HUES6 (cell line): ENCODE results near the gene MTREX.

ENCODE experiments used
- H3K27ac ChIP-seq: 2 replicates; pipeline ENCODE4 v1.7.0; 2013; ENCODE audit warnings: low read depth, mild to moderate bottlenecking, low read length, inconsistent platforms
- H3K27me3 ChIP-seq: 2 replicates; pipeline ENCODE4 v1.6.1; 2013; ENCODE audit warnings: low read length; ENCODE audit not compliant: control insufficient read depth, insufficient read depth
- H3K36me3 ChIP-seq: 2 replicates; pipeline ENCODE4 v1.6.1; 2013; ENCODE audit warnings: low read length; ENCODE audit not compliant: control insufficient read depth, insufficient read depth
- H3K4me1 ChIP-seq: 2 replicates; pipeline ENCODE4 v1.6.1; 2013; ENCODE audit warnings: low read length; ENCODE audit not compliant: control insufficient read depth, insufficient read depth
- H3K4me3 ChIP-seq: 2 replicates; pipeline ENCODE4 v1.5.1; 2013; ENCODE audit warnings: low read depth, low read length
- H3K9ac ChIP-seq: one replicate; pipeline ENCODE4 v1.6.1; 2013; ENCODE audit warnings: mild to moderate bottlenecking, low read length
- H3K9me3 ChIP-seq: 2 replicates; pipeline ENCODE4 v1.6.1; 2013; ENCODE audit warnings: low read depth, low read length; ENCODE audit not compliant: control insufficient read depth, insufficient read depth

The MTREX gene

DNA sequence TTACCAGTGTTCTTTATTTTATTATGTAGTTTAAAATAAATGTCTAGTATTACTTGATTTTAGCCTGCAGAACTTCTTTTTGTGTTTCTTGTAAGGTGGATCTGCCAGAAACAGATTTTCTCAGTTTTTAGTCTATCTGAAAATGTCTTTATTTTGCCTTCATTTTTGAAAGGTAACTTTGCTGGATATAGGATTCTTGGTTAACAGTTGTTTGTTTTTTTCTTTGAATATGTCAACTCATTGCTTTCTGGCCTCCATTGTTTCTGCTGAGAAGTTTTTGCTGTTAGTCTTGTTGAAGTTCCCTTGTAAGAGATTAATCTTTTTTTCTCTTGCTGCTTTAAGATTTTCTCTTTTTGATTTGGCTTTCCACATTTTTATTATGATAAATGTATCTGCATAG is 75.5 kb downstream of the MTREX start:
- Histone ChIP-seq H3K9me3 (peaks cover 2% of the 10 kb centered on the region; the same call in 1 of the 2 replicates), H3K36me3 (peaks cover 53% of the 10 kb centered on the region), H3K4me3 (no peak overlapping the region), H3K27ac (no peak overlapping the region), H3K4me1 (no peaks in the 10 kb centered on the region), H3K27me3 (no peaks in the 10 kb centered on the region), H3K9ac (no peak overlapping the region)

DNA sequence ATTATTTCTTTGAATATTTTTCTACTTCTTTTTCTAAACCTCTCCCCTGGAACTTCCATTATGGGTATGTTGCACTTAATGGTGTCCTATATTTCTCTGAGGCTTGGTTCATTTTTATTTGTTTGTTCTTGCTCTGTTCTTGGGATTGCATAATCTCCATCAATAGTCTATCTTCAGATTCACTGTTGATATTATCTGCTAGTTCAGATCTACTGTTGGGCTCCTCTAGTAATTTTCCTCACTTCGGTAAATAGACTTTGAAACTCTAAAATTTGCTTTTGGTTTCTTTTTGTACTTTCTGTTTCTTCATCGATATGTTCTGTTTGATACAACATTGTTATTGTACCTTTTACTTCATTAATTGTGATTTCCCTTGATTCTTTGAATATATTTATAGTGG is 76.3 kb downstream of the MTREX start:
- peaks cover 51% of the 10 kb centered on the region for H3K36me3 ChIP-seq

DNA sequence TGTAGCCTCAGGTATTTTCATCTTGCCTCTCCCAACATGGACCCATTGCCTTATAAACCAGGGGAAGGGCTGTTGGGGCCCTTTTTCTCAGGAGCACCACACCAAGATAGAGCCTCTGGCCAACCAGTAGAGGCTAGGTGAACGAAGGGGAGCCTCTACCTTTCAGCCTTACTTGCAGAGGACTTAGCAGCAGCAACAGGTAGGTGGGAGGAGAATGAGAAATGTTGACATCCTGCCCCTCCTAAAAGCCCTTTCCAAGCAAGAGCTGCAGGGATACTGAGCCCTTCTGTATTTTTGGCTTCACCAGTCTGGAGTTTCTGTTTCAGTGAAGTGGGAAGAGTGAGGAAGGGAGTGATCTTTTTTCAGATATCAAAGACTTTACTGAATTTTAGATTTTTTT is 77.4 kb downstream of the MTREX start:
- peaks cover 47% of the 10 kb centered on the region for H3K36me3 ChIP-seq
- no peak overlapping the region for H3K9ac ChIP-seq
- peaks cover 2% of the 10 kb centered on the region; the same call in 1 of the 2 replicates for H3K9me3 ChIP-seq
- H3K27ac ChIP-seq = no peak overlapping the region
- no peak overlapping the region for H3K4me3 ChIP-seq
- H3K4me1 ChIP-seq = no peaks in the 10 kb centered on the region
- H3K27me3 ChIP-seq = no peaks in the 10 kb centered on the region

More for the DNA sequence above, 76.3 kb downstream of the MTREX start:
- Histone ChIP-seq H3K27ac (no peak overlapping the region), H3K9me3 (peaks cover 2% of the 10 kb centered on the region; the same call in 1 of the 2 replicates), H3K4me1 (no peaks in the 10 kb centered on the region), H3K27me3 (no peaks in the 10 kb centered on the region), H3K4me3 (no peak overlapping the region), H3K9ac (no peak overlapping the region)

DNA sequence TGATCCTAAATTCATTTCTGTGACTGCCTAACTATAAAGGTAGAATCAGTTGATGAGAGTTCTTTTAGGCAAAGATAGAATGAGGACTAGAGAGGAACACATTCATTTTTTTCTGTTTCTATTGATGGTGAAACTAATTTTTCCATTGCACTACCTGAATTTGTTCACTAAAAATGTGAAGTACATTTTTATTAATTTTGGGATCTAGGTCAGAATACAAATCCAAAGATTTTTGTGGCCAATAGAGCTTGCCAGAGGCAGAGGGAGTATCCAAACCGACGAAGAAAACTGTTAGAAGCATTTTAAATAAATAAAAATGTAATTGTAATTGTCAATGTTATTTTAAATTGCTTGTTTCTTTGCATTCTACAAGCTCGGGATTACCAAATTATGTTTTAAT is 78.1 kb downstream of the MTREX start:
- Histone ChIP-seq H3K9me3 (peaks cover 2% of the 10 kb centered on the region; the same call in 1 of the 2 replicates), H3K27me3 (no peaks in the 10 kb centered on the region), H3K36me3 (peaks cover 47% of the 10 kb centered on the region), H3K4me3 (no peak overlapping the region), H3K9ac (no peak overlapping the region), H3K27ac (no peak overlapping the region), H3K4me1 (no peaks in the 10 kb centered on the region)

DNA sequence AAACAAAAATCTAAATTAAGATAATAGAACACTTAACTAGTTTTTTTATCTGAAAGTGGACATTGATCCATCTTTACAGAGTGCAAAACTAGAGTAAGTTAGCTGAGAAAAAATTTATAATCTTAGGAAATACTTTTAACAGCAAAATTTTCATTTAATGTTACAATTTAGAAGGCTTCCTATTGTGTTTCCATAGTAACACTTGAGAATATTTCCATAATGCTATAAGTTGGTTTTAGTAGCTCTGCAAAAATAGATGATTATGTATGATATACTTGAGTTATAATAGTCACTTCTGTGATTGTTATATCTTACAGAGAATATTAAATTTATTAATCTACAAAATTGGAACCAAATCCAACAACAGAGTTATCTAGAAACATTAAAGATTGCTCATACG is 78.6 kb downstream of the MTREX start:
- H3K36me3 ChIP-seq = peaks cover 50% of the 10 kb centered on the region
- no peaks in the 10 kb centered on the region for H3K4me1 ChIP-seq
- no peak overlapping the region for H3K9ac ChIP-seq
- H3K9me3 ChIP-seq = peaks cover 2% of the 10 kb centered on the region; the same call in 1 of the 2 replicates
- H3K27me3 ChIP-seq = no peaks in the 10 kb centered on the region
- no peak overlapping the region for H3K4me3 ChIP-seq
- H3K27ac ChIP-seq = no peak overlapping the region

DNA sequence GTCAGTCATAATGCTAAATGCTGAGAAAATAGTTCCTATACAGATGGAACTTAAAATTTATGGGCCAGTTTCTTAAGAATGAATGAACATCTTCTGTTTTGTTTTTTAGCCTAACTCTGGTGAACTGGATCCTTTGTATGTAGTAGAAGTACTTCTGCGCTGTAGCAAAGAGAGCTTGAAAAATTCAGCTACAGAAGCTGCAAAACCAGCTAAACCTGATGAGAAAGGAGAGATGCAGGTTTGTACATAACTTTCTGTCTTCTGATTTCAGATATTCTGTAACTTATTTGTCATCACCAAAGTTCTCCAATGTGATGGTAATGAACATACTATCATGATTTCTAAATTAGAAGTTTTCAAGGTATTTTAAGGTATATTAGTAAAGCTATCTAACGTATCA is 80.1 kb downstream of the MTREX start:
- Histone ChIP-seq H3K36me3 (peaks cover 56% of the 10 kb centered on the region), H3K4me3 (no peak overlapping the region), H3K9ac (no peak overlapping the region), H3K27me3 (no peaks in the 10 kb centered on the region), H3K27ac (no peak overlapping the region), H3K9me3 (peaks cover 8% of the 10 kb centered on the region), H3K4me1 (no peaks in the 10 kb centered on the region)

DNA sequence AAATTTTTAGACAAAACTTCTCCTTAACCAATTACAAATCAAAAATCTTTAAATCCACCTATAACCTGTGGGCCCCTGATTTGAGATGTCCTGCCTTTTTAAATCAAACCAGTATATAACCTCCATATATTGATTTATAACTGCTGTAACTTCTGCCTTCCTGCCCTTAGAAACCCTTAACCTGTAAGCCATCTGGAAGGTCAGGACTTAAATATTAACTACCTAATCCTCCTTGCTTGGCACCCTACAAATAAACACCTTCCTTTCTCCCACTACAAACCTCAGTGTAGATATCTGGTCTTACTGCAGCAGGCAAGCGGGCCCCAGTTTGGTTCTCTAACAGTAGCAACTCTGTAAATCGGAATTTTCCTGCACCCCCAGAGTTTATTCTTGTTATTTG is 83.9 kb downstream of the MTREX start:
- no peak overlapping the region for H3K27ac ChIP-seq
- H3K9ac ChIP-seq = no peak overlapping the region
- no peak overlapping the region for H3K4me3 ChIP-seq
- no peaks in the 10 kb centered on the region for H3K27me3 ChIP-seq
- H3K36me3 ChIP-seq = peaks cover 60% of the 10 kb centered on the region
- H3K4me1 ChIP-seq = no peaks in the 10 kb centered on the region
- peaks cover 12% of the 10 kb centered on the region for H3K9me3 ChIP-seq

DNA sequence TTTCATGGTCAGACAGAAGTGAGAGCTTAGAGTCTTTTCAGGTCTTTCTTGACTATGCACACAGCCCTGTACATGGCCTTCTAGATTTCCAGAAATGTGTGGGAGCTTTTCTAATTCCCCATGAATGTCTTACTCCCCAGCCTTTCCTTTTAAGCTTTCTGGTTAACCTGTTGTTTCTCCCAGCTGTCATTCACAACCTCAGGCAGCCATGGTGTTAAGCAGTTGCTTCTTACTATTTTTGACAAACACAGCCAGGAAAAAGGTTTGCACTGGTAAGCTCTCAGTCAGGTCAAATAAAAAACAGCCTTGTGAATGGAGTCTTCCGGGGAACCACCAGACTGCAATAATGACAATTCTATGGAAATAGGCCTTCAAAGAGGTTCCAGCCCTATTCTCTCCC is 84.9 kb downstream of the MTREX start:
- Histone ChIP-seq H3K27ac (no peak overlapping the region), H3K9ac (no peak overlapping the region), H3K36me3 (peaks cover 64% of the 10 kb centered on the region), H3K9me3 (peaks cover 12% of the 10 kb centered on the region), H3K4me1 (no peaks in the 10 kb centered on the region), H3K27me3 (no peaks in the 10 kb centered on the region), H3K4me3 (no peak overlapping the region)

DNA sequence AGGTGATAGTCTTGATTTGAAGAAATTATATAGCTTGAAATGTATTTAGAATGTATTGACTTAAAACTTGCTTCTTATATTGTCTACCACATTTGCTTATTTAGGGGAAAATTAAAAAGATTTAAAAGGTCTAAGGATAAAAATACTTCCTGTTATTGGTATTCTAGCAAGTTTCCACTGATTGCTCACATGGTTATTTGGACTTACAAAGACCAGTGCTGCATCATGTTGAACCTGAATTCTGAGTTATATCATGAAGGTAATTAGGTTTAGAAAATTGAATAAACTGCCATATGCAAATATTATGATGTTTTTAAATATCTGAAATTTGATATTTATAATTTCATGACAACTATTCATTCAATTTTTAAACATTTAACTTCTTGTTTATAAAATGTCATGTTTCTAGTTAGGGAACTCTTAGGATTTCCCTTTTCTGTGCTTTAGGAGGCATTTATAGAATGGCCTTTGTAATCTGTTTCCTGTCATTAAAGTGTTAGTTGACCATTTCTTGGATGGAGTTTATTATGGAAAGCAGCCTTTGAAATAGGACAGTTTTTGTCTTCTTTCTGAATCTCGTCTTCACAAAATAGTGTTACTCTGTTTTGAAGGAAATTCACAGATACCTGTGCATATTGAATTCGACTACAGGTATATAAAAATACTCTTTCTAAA is 85.8 kb downstream of the MTREX start:
- peaks cover 12% of the 10 kb centered on the region for H3K9me3 ChIP-seq

DNA sequence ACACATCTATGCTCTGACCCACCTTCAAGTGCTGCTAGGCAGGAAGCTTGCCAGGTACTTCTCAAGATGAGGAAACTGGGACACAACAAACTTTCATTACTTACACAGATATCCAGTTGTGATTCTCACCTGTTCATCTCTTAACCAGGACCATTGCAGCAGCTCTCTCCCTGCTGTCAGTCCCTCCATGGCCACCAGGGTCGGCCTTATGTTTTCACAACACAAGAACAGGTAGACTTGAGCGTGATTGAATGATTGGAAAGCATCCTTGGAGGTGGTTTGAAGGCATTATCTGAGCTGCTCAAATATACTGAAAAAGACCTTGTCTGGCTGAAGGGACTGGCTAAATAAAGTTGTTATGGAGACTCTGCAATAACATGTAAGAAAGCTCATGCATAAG is 94.4 kb downstream of the MTREX start:
- Histone ChIP-seq H3K27ac (no peak overlapping the region), H3K4me3 (no peak overlapping the region), H3K9me3 (no peaks in the 10 kb centered on the region), H3K9ac (no peak overlapping the region), H3K36me3 (peaks cover 67% of the 10 kb centered on the region), H3K4me1 (no peaks in the 10 kb centered on the region), H3K27me3 (no peaks in the 10 kb centered on the region)

More for the DNA sequence above, 85.8 kb downstream of the MTREX start:
- no peak overlapping the region for H3K27ac ChIP-seq
- peaks cover 63% of the 10 kb centered on the region for H3K36me3 ChIP-seq
- no peak overlapping the region for H3K9ac ChIP-seq
- no peak overlapping the region for H3K4me3 ChIP-seq
- no peaks in the 10 kb centered on the region for H3K4me1 ChIP-seq
- no peaks in the 10 kb centered on the region for H3K27me3 ChIP-seq

DNA sequence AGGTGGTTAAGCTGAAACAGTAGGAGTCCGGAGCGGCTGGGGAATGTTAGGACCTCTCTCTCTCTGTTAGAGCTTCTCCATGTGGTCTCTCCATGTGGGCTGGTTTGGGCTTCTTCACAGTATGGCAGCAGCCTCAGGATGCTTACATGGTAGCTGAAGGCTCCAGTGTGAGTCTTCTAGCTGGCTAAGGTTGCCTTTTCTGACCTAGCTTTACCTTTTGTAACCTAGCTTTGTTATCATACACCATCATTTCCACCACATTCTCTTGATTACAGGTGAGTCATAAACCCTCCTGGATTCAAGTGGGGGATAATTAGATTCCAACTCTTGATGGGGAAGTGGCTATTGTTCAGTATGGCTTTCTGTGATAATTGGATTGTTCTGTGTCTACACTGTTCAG is 98.5 kb downstream of the MTREX start:
- peaks cover 61% of the 10 kb centered on the region for H3K36me3 ChIP-seq

More for the DNA sequence above, 98.5 kb downstream of the MTREX start:
- Histone ChIP-seq H3K9ac (no peak overlapping the region), H3K4me1 (no peaks in the 10 kb centered on the region), H3K9me3 (no peaks in the 10 kb centered on the region), H3K27me3 (no peaks in the 10 kb centered on the region), H3K4me3 (no peak overlapping the region), H3K27ac (no peak overlapping the region)
